Measurements from ENCODE around the gene NTN1.

DNA sequence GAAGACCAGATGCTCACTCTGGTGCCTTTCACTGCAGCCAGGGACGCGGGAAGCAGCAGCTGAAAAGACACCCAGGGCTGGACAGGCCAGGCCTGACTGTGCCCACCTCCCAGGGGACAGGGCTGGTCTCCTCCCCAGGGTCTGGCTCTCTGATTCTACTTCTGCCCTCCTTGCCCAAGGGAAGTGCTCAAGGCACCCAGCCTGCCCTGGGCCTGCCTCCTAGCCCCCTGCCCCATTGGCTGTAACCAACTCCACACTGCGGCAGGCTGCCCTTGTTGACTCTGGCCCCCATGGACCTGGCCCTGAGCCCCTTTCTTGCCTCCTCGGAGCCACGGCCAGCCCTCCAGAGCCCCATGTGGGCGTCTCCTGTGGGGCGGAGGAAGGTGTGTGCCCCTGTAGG lies 212.5 kb downstream of the NTN1 start:
- TF ChIP-seq, protein P1, sequence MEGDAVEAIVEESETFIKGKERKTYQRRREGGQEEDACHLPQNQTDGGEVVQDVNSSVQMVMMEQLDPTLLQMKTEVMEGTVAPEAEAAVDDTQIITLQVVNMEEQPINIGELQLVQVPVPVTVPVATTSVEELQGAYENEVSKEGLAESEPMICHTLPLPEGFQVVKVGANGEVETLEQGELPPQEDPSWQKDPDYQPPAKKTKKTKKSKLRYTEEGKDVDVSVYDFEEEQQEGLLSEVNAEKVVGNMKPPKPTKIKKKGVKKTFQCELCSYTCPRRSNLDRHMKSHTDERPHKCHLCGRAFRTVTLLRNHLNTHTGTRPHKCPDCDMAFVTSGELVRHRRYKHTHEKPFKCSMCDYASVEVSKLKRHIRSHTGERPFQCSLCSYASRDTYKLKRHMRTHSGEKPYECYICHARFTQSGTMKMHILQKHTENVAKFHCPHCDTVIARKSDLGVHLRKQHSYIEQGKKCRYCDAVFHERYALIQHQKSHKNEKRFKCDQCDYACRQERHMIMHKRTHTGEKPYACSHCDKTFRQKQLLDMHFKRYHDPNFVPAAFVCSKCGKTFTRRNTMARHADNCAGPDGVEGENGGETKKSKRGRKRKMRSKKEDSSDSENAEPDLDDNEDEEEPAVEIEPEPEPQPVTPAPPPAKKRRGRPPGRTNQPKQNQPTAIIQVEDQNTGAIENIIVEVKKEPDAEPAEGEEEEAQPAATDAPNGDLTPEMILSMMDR (IDR thresholded peaks at IDR 0.05; ENCODE audit: low read depth, low read length), result no peak
- no peak for TF ChIP-seq EZH2phosphoT487 (IDR thresholded peaks at IDR 0.05; ENCODE audit: low read depth)

Data from OCI-LY3 (cell line).